ELR (cell line): ENCODE results near the gene ADAT3.
"Not testable (repeated sequence)": the region's sequence is repeated elsewhere in the genome, so short reads cannot be mapped to it uniquely, and the experiment has no call there.

Source experiments
- DNase-seq: peaks from one replicate; pipeline ENCODE4 v3.0.0-alpha.2; 2015; ENCODE audit warnings: low read depth

The ADAT3 gene

GRCh38 chr19:1866693-1867348 is 38.4 kb upstream of the ADAT3 start:
- no peak for DNase-seq

GRCh38 chr19:1867349-1867724 is 37.9 kb upstream of the ADAT3 start:
- no peak for DNase-seq

GRCh38 chr19:1868971-1869370 is 36.2 kb upstream of the ADAT3 start:
- DNase-seq: no peak

GRCh38 chr19:1871140-1871597 is 34.0 kb upstream of the ADAT3 start:
- no peak for DNase-seq

- no peak for DNase-seq
Measured at GRCh38 chr19:1871630-1872029, 33.6 kb upstream of the ADAT3 start.

GRCh38 chr19:1872807-1873523 is 32.2 kb upstream of the ADAT3 start:
- no peak for DNase-seq

GRCh38 chr19:1873524-1874473 is 31.4 kb upstream of the ADAT3 start:
- DNase-seq: no peak

GRCh38 chr19:1874554-1875185 is 30.5 kb upstream of the ADAT3 start:
- DNase-seq: peak; percentile 52

- not testable (repeated sequence) for DNase-seq
Measured at GRCh38 chr19:1875265-1875645, 29.9 kb upstream of the ADAT3 start.

- DNase-seq: peak; percentile 93
Measured at GRCh38 chr19:1875646-1876495, 29.3 kb upstream of the ADAT3 start.

- not testable (repeated sequence) for DNase-seq
Measured at GRCh38 chr19:1876496-1877279, 28.5 kb upstream of the ADAT3 start.

- DNase-seq: not testable (repeated sequence)
Measured at GRCh38 chr19:1877280-1877660, 27.9 kb upstream of the ADAT3 start.

- DNase-seq: not testable (repeated sequence)
Measured at GRCh38 chr19:1878583-1878982, 26.6 kb upstream of the ADAT3 start.

- not testable (repeated sequence) for DNase-seq
Measured at GRCh38 chr19:1879982-1880381, 25.2 kb upstream of the ADAT3 start.

GRCh38 chr19:1880611-1881392 is 24.4 kb upstream of the ADAT3 start:
- no peak for DNase-seq

- DNase-seq: not testable (repeated sequence)
Measured at GRCh38 chr19:1881393-1882088, 23.7 kb upstream of the ADAT3 start.

GRCh38 chr19:1882089-1882785 is 23.0 kb upstream of the ADAT3 start:
- DNase-seq: no peak
